ENCODE measurements around the gene CD28.

The CD28 gene

GRCh38 chr2:203706403-203706802 is at the start of gene CD28:
CD28 (plus strand) TSS chr2:203706639; CDS start chr2:203706697, 58 bp downstream.
- peak; percentile 54 to 72 for DNase-seq (ENCODE audit: low read depth in 2 of 2)

DNA sequence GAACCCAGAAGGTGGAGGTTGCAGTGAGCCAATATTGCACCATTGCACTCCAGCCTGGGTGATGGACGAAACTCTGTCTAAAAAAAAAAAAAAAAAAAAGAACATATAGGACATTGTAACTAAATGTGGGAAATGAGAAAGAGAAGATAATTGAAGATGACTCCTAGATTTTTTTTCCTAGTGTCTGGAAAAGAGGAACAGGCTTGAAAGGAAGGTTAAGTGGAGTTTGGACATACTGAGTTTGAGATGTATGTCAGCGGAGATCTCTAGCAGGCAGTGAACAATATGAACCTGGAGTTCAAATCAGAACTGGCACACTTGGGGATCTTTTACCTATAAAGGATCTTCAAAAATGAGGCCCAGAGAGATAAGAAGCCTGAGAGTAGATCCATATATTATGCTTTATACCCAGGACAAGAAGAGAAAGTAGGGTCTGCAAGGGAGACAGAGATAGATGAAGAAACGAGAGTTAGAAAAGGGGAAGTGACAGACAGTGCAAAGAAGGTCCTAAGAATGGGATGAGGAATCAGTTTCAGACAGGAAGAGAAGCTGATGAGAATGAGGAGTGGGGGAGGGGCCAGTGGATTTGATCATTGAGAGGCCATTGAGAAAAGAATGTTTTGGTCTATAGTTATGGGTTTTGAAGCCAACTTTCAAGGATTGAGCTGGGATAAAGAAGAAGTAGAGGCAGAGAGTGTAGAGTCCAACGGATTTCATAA is 46.9 kb upstream of the CD28 start:
- no peak for DNase-seq (ENCODE audit: low read depth in 2 of 2)

DNA sequence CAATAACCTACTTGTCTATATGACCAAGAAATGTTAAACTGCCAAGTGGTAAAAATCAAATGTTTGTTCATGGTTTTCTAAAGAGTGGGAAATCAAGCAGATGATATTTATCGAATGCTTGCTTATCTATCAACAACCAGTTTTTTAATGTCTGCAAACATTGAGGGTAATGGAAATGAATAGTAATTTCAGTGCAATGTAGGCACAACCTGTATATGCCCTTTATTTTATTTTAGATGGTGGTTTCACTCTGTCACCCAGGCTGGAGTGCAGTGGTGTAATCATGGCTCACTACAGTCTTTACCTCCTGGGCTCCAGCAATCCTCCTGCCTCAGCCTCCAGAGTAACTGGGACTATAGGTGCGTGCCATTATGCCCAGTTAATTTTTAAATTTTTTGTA is 46.0 kb upstream of the CD28 start:
- DNase-seq (ENCODE audit: low read depth in 2 of 2) = no peak

GRCh38 chr2:203661279-203661908 is 45.0 kb upstream of the CD28 start:
- DNase-seq (ENCODE audit: low read depth in 2 of 2) = no peak

DNA sequence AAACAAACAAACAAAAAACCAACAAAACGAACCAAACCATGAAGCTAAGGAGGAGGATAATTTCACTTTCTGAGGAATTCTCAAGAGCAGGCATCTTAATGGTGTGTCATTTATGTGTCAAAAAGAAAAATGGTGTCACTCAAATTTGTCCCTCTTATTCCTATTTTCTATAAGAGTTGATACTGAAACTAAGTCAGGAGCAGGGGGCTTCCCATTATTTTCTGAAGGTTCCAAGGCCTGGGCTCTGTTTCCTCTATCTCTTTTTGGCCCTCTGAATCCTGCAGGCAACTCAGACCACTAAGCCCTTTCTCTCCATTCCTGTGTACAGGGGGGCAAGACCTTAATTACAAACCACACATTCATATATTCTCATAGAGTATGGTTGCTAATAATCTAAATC is 44.0 kb upstream of the CD28 start:
- DNase-seq (ENCODE audit: low read depth in 2 of 2) = no peak

DNA sequence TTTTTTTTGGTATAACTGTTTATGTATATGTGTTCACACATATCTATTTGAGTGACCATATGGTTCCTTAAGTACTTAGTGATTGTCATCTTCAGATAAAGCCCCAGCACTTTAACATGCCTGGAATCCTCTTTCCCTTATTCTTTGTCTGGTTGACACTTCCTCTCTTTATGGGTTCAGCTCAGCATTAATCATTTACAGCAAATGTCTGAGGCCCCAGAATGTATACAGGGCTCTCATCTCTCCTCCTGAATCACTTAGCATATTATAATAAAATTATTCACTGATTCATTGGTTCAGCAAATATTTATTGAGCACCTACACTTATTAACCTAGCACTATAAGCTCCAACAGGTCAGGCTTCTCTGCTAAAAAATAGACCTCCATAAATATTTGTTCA is 43.5 kb upstream of the CD28 start:
- DNase-seq (ENCODE audit: low read depth in 2 of 2) = no peak

- no peak for DNase-seq (ENCODE audit: low read depth in 2 of 2)
Measured at GRCh38 chr2:203664029-203664755, 42.2 kb upstream of the CD28 start.

DNA sequence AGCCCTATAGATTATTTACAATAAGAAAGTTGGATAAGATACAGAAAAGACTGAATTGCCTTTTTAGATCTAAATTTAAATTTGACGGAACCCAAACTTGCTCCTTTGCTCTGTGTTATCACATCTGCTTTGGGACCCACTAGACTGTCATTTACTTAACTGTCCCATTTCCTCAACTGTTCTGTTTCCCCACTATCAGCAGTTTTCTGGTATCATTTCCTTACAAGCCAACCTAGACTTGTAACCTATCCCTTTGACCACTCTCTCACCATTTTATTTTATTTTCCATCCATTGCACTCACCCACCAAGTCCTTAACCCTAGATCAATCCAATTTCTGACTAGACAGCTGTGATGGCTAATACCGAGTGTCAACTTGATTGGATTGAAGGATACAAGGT is 38.6 kb upstream of the CD28 start:
- DNase-seq (ENCODE audit: low read depth in 2 of 2) = no peak

DNA sequence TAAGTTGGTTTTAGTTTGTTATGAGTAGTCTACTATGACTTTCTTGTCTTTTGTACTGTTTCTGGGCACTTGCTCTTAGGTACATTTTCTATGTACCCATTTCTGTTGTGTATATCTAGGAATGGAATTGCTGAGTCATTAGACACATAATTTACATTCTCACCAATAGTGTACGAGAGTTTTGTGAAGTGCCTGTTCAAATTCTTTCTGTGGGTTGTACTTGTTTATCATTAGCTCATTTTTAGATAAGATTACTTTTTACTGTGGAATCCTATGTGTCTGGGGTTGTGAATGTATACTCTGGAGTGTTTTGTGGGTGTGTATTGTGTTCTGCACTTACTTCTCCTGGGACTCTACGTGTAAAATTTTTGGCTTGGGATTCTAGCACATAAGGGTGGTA is 36.6 kb upstream of the CD28 start:
- no peak for DNase-seq (ENCODE audit: low read depth in 2 of 2)

GRCh38 chr2:203670939-203671338 is 35.5 kb upstream of the CD28 start:
- no peak for DNase-seq (ENCODE audit: low read depth in 2 of 2)

DNA sequence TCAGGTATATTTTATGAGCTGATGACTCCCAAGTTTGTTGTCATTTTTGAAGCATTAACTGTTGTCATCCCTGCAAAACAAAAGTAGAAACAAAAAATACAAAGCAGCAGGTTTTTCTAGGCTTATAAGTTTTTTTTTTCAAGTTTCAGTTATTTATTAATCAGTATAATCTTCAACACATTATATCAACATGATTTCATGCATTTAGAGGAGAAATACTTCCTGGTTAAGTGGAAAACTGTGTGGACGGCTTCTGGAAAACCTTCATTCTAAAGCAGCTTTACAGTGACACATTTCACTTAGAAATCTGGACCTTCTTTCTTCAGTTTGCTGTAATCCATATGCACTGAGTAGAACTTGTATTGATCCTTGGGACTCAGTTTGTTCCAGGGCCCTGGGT is 34.6 kb upstream of the CD28 start:
- no peak for DNase-seq (ENCODE audit: low read depth in 2 of 2)

- no peak for DNase-seq (ENCODE audit: low read depth in 2 of 2)
Measured at GRCh38 chr2:203672856-203673255, 33.6 kb upstream of the CD28 start.

- no peak for DNase-seq (ENCODE audit: low read depth in 2 of 2)
Measured at GRCh38 chr2:203673933-203674332, 32.5 kb upstream of the CD28 start.

- no peak for DNase-seq (ENCODE audit: low read depth in 2 of 2)
Measured at GRCh38 chr2:203675086-203675485, 31.4 kb upstream of the CD28 start.

- no peak for DNase-seq (ENCODE audit: low read depth in 2 of 2)
Measured at GRCh38 chr2:203678971-203679370, 27.5 kb upstream of the CD28 start.

DNA sequence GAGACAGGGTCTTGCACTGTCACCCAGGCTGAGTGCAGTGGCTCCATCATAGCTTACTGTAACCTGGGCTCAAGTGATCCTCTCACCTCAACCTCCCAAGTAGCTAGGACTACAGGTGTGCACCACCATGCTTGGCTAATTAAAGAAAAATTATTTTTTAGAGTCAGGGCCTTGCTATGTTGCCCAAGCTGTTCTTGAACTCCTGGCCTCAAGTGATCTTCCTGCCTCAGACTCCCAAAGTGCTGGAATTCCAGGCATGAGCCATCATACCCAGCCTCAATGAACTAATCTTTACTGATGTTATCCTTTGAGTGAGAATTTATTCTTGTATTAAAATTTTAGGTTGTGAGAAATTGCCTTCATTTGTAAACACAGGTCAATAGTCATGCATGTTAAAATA is 27.0 kb upstream of the CD28 start:
- no peak for DNase-seq (ENCODE audit: low read depth in 2 of 2)

DNA sequence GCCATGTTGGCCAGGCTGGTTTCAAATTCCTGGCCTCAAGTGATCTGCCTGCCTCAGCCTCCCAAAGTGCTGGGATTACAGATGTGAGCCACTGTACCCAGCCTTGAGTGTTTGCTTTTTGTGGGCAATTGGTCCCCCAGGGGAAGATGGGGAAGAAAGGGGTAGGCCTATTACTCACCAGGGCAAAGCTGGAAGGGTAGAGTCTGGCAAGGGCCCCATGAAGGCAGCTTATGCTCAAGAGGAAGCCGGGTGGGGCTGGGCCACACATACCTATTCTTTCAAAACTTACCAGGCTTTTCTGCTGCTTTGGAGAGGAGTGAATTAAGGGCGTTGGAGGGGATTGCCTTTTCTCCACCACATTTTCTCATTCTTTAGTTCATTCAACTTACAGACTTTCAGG is 24.5 kb upstream of the CD28 start:
- DNase-seq (ENCODE audit: low read depth in 2 of 2) = no peak

DNA sequence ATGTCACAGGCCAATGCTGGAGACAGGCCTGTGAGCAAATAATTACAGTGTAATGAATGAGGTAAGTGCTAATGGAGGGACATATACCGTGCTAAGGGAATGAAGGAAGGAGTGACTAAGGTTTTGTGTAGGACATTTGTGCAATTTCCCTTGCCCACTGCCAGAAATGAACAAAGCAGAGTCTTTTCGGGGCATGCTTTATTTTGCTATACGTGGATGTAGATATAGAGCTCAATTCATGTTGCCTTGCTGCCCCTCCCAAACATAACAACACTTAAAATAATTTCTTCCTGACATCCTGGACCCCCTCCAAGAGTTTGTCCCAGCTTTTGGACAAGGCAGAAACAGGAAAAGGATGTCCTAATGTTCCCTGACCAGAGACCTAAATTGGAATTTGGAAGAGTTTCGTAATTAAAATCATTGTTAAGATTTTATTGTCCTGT is 23.7 kb upstream of the CD28 start:
- DNase-seq (ENCODE audit: low read depth in 2 of 2) = no peak

DNA sequence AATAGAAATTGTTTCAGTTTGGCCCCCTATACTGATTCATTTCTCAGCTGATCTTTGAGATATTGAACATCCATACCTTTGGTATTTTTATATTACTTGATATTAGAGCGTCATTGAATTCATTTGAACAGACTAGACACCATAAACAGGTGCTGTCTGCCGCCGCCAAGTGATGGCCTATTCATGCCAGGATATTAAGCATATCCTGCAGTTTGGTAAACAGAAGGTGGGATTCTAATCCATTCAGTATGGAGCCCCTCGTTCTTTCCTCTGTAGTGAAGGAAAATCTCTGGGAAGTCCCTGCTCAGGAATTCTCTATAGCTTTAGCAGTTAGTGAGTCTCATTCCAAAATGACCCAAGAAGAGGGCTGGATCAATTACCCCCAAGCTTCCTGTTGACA is 23.0 kb upstream of the CD28 start:
- no peak for DNase-seq (ENCODE audit: low read depth in 2 of 2)

GRCh38 chr2:203683932-203684556 is 22.4 kb upstream of the CD28 start:
- DNase-seq (ENCODE audit: low read depth in 2 of 2) = no peak

DNA sequence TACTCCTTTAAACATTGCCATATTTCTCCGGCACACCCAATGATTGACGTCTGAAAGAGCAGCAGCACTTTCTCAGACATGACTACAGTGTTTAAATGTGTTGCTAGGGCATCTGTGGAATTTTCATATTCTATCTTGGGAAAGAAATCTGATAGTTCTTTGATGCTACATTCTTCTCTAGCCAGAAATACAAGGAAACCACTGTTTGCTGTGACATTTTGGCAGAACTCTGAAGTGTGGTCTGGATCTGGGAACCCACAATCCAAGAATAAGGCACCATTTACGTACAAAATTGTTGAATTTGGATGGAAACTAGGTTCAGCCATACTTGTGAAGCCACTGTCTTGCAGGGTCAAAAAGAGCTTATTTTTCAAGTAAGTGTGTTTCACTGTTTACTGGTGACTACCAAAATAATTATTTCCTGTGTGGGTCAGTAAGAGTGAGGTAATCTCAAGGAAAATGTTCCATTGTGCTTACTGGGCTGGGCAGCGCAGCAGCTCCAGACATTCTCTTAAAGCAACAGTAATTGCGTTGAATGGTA is 21.3 kb upstream of the CD28 start:
- no peak for DNase-seq (ENCODE audit: low read depth in 2 of 2)

- DNase-seq (ENCODE audit: low read depth in 2 of 2) = no peak
Measured at GRCh38 chr2:203685789-203686420, 20.5 kb upstream of the CD28 start.

Data from stimulated activated CD8-positive, alpha-beta memory T cell treated with anti-CD3 and anti-CD28 coated beads, Interleukin-15, amount 100 ng/mL, for 4 hours (primary cell).